Suprapubic skin (tissue), 4 donors: ENCODE data around the gene CD109. TPM values are rescaled to one million over a fixed set of nuclear protein-coding genes. Genes with fewer than 3 reads are reported as not detected.

Experiments used
- DNase-seq, 2 donors: peaks; one replicate each; pipeline ENCODE4 v3.0.0-alpha.2; 2019; ENCODE audit warnings: low spot score in 2 of 2
- H3K27ac ChIP-seq: fragments of 200-600 bp; sonication (generic); one replicate; pipeline ENCODE4 v1.5.1; 2019
- H3K27me3 ChIP-seq: fragments of 200-600 bp; sonication (generic); one replicate; pipeline ENCODE4 v1.5.1; 2019
- H3K36me3 ChIP-seq: fragments of 200-600 bp; sonication (generic); one replicate; pipeline ENCODE4 v1.5.1; 2019
- H3K4me1 ChIP-seq: fragments of 200-600 bp; sonication (generic); one replicate; pipeline ENCODE4 v1.5.1; 2019
- H3K4me3 ChIP-seq: fragments of 200-600 bp; sonication (generic); one replicate; pipeline ENCODE4 v1.5.1; 2019; ENCODE audit warnings: mild to moderate bottlenecking
- H3K9me3 ChIP-seq: fragments of 200-600 bp; sonication (generic); one replicate; pipeline ENCODE4 v1.5.1; 2019
- EP300 ChIP-seq: sonication (generic); formaldehyde crosslinking; IDR thresholded peaks from one replicate; pipeline ENCODE4 v1.6.1; 2017; ENCODE audit warnings: antibody characterized with exemption
- POLR2A ChIP-seq, 2 donors: fragments of 450-650 bp; IDR thresholded peaks; one replicate each; pipeline ENCODE4 v1.6.1; 2017; ENCODE audit warnings: antibody characterized with exemption in 2 of 2, mild to moderate bottlenecking in 2 of 2, moderate library complexity in 2 of 2
- POLR2AphosphoS5 ChIP-seq, 3 donors: sonication (generic); formaldehyde crosslinking; IDR thresholded peaks; one replicate each; pipeline ENCODE4 v1.6.1; 2017; ENCODE audit warnings: antibody characterized with exemption in 3 of 3
- WGBS: methylation state at CpG from one replicate; pipeline ENCODE4 v1.1.5; 2018; 5-methylcytosine and 5-hydroxymethylcytosine counted together
- total RNA-seq, 4 donors: library from RNA; depleted of rRNA; stranded (reverse); fragments of >200 nt; gene quantifications; one replicate each; pipeline ENCODE4 v1.1.0, GENCODE V29; 2016
- TF ChIP-seq, protein P1 (sequence below), 2 donors: fragments of 200-600 bp in 1 of 2; fragments of 450-650 bp in 1 of 2; sonication (generic) in 1 of 2; IDR thresholded peaks; one replicate each; pipeline ENCODE4 v1.5.1; 2016 to 2019; ENCODE audit warnings: antibody characterized with exemption in 2 of 2, mild to moderate bottlenecking in 1 of 2, moderate library complexity in 1 of 2

The CD109 gene
- total RNA-seq, 4 donors from 2014 or later = 27.5 to 48.2 (median 43.1) TPM

GRCh38 chr6:73779943-73780342 is 83.9 kb downstream of the CD109 start:
- H3K4me3 ChIP-seq = no peak overlapping the region
- no peak for TF ChIP-seq POLR2AphosphoS5 (IDR thresholded peaks at IDR 0.05)
- TF ChIP-seq POLR2A (IDR thresholded peaks at IDR 0.05) = no peak
- TF ChIP-seq, protein P1, sequence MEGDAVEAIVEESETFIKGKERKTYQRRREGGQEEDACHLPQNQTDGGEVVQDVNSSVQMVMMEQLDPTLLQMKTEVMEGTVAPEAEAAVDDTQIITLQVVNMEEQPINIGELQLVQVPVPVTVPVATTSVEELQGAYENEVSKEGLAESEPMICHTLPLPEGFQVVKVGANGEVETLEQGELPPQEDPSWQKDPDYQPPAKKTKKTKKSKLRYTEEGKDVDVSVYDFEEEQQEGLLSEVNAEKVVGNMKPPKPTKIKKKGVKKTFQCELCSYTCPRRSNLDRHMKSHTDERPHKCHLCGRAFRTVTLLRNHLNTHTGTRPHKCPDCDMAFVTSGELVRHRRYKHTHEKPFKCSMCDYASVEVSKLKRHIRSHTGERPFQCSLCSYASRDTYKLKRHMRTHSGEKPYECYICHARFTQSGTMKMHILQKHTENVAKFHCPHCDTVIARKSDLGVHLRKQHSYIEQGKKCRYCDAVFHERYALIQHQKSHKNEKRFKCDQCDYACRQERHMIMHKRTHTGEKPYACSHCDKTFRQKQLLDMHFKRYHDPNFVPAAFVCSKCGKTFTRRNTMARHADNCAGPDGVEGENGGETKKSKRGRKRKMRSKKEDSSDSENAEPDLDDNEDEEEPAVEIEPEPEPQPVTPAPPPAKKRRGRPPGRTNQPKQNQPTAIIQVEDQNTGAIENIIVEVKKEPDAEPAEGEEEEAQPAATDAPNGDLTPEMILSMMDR (IDR thresholded peaks at IDR 0.05) = no peak
- TF ChIP-seq EP300 = no peak
- H3K27me3 ChIP-seq = no peaks in the 10 kb centered on the region
- no peak for DNase-seq
- peaks cover 4% of the 10 kb centered on the region for H3K9me3 ChIP-seq
- H3K27ac ChIP-seq = no peak overlapping the region
- H3K4me1 ChIP-seq = no peaks in the 10 kb centered on the region
- peaks cover 15% of the 10 kb centered on the region for H3K36me3 ChIP-seq

DNA sequence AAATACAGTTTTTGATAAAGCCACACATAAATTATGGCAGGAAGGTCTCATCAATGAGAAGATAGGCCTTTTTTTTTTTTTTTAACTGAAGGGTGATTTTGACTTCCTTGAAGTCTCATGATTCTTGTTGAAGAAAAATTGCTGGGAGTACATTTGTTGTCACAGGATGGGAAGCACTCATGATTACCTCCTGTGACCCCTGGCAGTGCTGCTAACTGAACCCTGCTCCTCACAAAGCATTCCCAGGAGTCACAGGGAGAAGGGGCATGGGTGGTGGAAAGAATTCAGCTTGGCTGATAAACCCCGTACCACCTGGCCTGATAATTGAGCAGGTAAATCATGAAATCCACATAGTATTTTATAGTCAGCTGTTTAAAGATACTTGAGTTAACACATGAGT is 86.9 kb downstream of the CD109 start:
- TF ChIP-seq POLR2AphosphoS5 (IDR thresholded peaks at IDR 0.05) (no peak), EP300 (no peak), POLR2A (IDR thresholded peaks at IDR 0.05) (no peak)
- TF ChIP-seq, protein P1 (IDR thresholded peaks at IDR 0.05) = no peak
- H3K36me3 ChIP-seq = peaks cover 34% of the 10 kb centered on the region
- no peaks in the 10 kb centered on the region for H3K27me3 ChIP-seq
- 100% methylated on average over 1 of the region's 1 CpG for WGBS
- H3K27ac ChIP-seq = no peak overlapping the region
- DNase-seq = no peak
- no peaks in the 10 kb centered on the region for H3K9me3 ChIP-seq
- H3K4me3 ChIP-seq = no peak overlapping the region
- no peaks in the 10 kb centered on the region for H3K4me1 ChIP-seq

DNA sequence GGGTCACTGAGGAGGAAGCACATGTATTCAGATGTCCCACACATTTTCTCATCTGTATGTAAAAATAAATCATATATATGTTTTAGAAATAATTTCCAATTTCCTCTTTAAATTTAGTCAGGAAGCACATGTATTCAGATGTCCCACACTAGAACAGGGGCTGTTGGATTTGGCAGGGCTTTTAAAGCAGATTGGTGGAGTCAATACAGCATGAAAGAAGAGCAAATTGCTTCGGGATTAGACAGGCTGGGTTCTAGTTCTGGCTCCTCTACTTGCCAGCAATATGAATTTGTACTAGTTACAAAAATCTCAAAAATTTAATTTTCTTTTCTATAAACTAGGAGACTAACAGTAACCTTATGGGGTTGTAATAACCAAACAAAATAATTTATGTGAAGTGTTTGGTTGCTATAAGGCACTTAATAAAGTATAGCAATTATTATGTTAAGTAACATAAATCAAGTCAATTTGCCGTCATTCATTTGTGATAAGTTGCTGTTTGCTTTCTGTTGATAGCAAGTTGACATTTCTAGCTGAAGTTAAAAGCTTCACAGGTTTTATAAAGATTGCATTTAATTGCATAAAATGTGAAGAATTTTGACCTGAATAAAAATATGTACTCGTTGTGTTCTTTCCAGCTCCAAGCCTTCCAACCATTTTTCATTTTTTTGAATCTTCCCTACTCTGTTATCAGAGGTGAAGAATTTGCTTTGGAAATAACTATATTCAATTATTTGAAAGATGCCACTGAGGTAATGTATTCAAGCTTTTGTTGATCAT is 88.9 kb downstream of the CD109 start:
- no peaks in the 10 kb centered on the region for H3K9me3 ChIP-seq
- no peaks in the 10 kb centered on the region for H3K27me3 ChIP-seq
- H3K36me3 ChIP-seq = peaks cover 40% of the 10 kb centered on the region
- no peaks in the 10 kb centered on the region for H3K4me1 ChIP-seq
- H3K4me3 ChIP-seq = no peak overlapping the region
- 76% methylated on average over 3 of the region's 3 CpGs for WGBS
- DNase-seq = no peak
- no peak for TF ChIP-seq POLR2A (IDR thresholded peaks at IDR 0.05)
- no peak for TF ChIP-seq POLR2AphosphoS5 (IDR thresholded peaks at IDR 0.05)
- no peak for TF ChIP-seq EP300
- TF ChIP-seq, protein P1 (IDR thresholded peaks at IDR 0.05) = no peak
- no peak overlapping the region for H3K27ac ChIP-seq

DNA sequence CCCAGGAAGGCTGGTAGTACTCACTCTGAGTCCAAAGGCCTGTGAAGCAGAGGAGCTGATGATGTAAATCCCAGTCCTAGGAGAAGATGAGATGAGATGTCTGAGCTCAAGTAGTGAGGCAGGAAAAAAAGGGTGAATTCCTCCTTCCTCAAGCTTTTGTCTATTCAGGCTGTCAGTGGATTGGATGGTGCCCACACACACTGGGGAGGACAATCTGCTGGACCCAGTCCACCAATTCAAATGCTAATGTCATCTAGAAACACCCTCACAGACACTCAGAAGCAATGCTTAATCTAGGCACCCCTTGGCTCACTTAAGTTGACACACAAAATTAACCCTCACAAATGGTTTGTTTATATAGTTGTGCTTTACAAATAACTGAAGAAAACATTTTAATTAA is 94.6 kb downstream of the CD109 start:
- Histone ChIP-seq H3K36me3 (peaks cover 48% of the 10 kb centered on the region), H3K9me3 (no peaks in the 10 kb centered on the region)
- DNase-seq = no peak

DNA sequence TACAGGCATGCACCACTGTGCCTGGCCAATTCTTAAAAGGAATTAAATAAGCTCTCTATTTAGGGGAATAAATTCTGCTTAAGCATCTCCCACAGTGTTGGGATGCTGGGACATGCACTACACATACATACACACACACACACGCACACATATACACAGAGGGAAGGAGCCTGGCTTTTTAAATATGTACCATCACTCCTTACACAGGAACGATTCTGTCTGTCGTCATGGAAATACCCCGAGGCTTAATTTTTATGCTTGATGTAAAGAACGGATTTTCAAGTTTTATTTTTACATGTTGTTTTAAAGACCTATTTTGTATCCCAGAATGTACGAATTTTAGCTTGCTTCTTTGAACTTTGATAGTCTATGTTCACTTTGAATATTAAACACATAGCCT is 95.3 kb downstream of the CD109 start:
- no peak overlapping the region for H3K4me3 ChIP-seq
- TF ChIP-seq POLR2A (IDR thresholded peaks at IDR 0.05) (no peak), EP300 (no peak), POLR2AphosphoS5 (IDR thresholded peaks at IDR 0.05) (no peak)
- TF ChIP-seq, protein P1 (IDR thresholded peaks at IDR 0.05) = no peak
- no peaks in the 10 kb centered on the region for H3K9me3 ChIP-seq
- no peaks in the 10 kb centered on the region for H3K27me3 ChIP-seq
- H3K4me1 ChIP-seq = no peaks in the 10 kb centered on the region
- no peak for DNase-seq
- H3K36me3 ChIP-seq = peaks cover 44% of the 10 kb centered on the region
- 66% methylated on average over 6 of the region's 6 CpGs for WGBS
- H3K27ac ChIP-seq = no peak overlapping the region

More for the DNA sequence above, 94.6 kb downstream of the CD109 start:
- no peak overlapping the region for H3K27ac ChIP-seq
- TF ChIP-seq EP300 (no peak), POLR2AphosphoS5 (IDR thresholded peaks at IDR 0.05) (no peak), POLR2A (IDR thresholded peaks at IDR 0.05) (no peak)
- TF ChIP-seq, protein P1 (IDR thresholded peaks at IDR 0.05) = no peak
- H3K27me3 ChIP-seq = no peaks in the 10 kb centered on the region
- H3K4me1 ChIP-seq = no peaks in the 10 kb centered on the region
- H3K4me3 ChIP-seq = no peak overlapping the region
